GM12864 (cell line): ENCODE data around the gene FFAR2.
A peak's percentile ranks its signal among the peaks of the same experiment; 100 is the strongest.

Source experiments
- DNase-seq: peaks from one replicate; pipeline ENCODE4 v3.0.0-alpha.2; 2011; ENCODE audit warnings: low read depth
- H3K4me3 ChIP-seq: 2 replicates; pipeline ENCODE4 v1.5.1; 2011; ENCODE audit warnings: mild to moderate bottlenecking, low read depth, low read length, control low read depth
- CTCF ChIP-seq: IDR thresholded peaks from 2 replicates; pipeline ENCODE4 v1.5.1; 2011; ENCODE audit warnings: low read depth, mild to moderate bottlenecking, moderate library complexity, low read length, control low read depth, inconsistent platforms; ENCODE audit errors: missing control alignments

Gene FFAR2

GRCh38 chr19:35442091-35442490 lies 6.0 kb upstream of the FFAR2 start:
- no peak for DNase-seq
- H3K4me3 ChIP-seq = no peak overlapping the region
- TF ChIP-seq CTCF = no peak

DNA sequence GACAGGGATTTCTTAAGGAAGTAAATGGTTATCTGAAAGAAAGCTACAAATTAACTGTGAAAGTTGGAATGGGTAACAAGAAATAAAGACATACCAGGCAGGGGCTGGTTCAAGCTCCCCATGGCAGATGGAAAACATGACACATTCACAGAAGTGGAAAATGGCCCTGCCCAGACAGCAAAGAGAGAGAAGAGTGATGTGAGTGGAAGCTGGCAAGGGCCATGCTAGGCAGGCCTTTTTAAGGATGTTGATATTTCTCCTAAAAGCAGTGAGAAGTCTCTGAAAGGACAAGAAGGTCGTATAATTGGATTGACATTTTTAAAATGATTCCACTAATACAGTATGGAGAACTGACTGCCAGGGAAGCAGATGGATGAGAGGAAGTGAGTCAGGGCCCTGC lies 3.3 kb upstream of the FFAR2 start:
- no peak for DNase-seq
- H3K4me3 ChIP-seq = no peak overlapping the region
- no peak for TF ChIP-seq CTCF

GRCh38 chr19:35445826-35446593 lies 2.0 kb upstream of the FFAR2 start:
- no peak for TF ChIP-seq CTCF
- H3K4me3 ChIP-seq = no peak overlapping the region
- no peak for DNase-seq

DNA sequence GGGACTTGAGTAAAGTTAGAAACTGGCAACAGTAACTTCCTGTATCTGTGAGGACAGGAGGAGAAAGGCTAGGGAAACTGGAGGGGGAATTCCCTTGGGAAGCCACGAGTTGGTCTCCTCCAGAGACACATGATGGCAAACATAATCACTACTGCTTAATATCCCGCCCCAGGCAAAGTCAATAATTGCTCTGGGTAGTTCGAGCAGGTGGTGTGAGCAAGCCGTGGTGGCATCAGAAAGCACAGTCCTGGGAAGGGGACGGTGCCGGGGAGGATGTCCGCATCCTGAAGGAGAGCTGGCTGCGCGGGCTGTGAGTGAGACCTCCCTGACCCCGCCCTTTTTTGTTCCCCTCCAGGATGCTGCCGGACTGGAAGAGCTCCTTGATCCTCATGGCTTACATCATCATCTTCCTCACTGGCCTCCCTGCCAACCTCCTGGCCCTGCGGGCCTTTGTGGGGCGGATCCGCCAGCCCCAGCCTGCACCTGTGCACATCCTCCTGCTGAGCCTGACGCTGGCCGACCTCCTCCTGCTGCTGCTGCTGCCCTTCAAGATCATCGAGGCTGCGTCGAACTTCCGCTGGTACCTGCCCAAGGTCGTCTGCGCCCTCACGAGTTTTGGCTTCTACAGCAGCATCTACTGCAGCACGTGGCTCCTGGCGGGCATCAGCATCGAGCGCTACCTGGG lies 1.4 kb downstream of the FFAR2 start:
- TF ChIP-seq CTCF = no peak
- no peak overlapping the region for H3K4me3 ChIP-seq
- DNase-seq = no peak

DNA sequence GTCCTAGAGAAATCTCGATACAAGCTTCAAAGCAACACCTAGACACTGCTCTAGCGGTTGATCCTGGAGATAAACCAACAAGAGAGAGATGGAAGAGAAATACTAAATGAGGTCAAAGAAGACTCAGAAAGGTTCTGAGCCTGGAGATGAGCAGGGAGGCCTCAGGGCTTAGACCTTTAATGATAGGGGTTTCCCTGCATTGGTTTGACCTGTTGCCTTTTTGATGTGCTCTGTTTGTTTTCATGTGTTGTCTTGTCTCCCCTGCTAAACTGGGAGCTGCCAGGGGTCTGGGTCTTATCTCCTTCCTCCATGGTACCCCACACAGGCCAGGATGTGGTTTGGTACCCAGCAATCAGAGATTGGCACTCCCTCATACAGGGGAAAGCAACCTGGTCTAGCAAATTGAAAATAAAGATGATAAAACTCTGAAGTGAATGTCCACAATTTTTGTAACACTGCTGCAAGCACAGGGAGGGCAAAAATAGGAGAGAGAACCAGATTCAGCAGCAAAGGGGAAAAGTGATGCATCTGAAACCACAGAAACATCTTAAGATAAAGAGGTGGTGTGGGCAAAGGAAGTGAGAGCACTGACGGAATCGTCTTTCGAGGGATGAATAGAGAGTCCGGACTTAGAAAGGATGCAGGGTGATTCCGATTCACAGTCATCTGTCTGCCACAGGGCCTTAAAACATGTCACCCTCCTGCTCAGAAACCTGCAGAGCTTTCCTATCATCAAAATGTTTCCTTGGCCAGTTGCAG lies 3.5 kb downstream of the FFAR2 start:
- peak; percentile 77 for DNase-seq
- no peak for TF ChIP-seq CTCF
- no peak overlapping the region for H3K4me3 ChIP-seq

- TF ChIP-seq CTCF = no peak
- DNase-seq = no peak
- H3K4me3 ChIP-seq = no peak overlapping the region
Observed at GRCh38 chr19:35454663-35455062, 6.6 kb downstream of the FFAR2 start.
